Transverse colon (tissue), 4 donors: ENCODE data around the gene SERTAD1. TPM values are rescaled to one million over a fixed set of nuclear protein-coding genes. Genes with fewer than 3 reads are reported as not detected.

Experiments used
- DNase-seq: peaks from one replicate; pipeline ENCODE4 v3.0.0-alpha.2; 2019
- H3K27ac ChIP-seq, 4 donors: fragments of 200-600 bp; sonication (generic); 2 replicates each; pipeline ENCODE4 v1.5.1; 2016 to 2018; ENCODE audit warnings: inconsistent platforms in 4 of 4
- H3K27me3 ChIP-seq: fragments of 200-600 bp; sonication (generic); 2 replicates; pipeline ENCODE4 v1.5.1; 2017; ENCODE audit warnings: inconsistent platforms
- H3K36me3 ChIP-seq, 4 donors: fragments of 200-600 bp; sonication (generic); 2 replicates each; pipeline ENCODE4 v1.5.1; 2017 to 2019; ENCODE audit warnings: inconsistent platforms in 4 of 4
- H3K4me1 ChIP-seq, 4 donors: fragments of 200-600 bp; sonication (generic); 2 replicates each; pipeline ENCODE4 v1.5.1; 2017 to 2020; ENCODE audit warnings: inconsistent platforms in 4 of 4
- H3K4me3 ChIP-seq, 4 donors: fragments of 200-600 bp; sonication (generic); 1 replicate in 1 of 4; 2 replicates in 3 of 4; pipeline versions ENCODE4 v1.5.1 to v1.6.1; 2017 to 2019; ENCODE audit warnings: inconsistent platforms in 4 of 4
- H3K9me3 ChIP-seq, 2 donors: fragments of 200-600 bp; sonication (generic); 2 replicates each; pipeline ENCODE4 v1.5.1; 2017 to 2019; ENCODE audit warnings: inconsistent platforms in 2 of 2
- CTCF ChIP-seq, 5 experiments: fragments of 200-600 bp in 3 of 5; fragments of 450-650 bp in 2 of 5; sonication (generic) in 3 of 5; IDR thresholded peaks; 1 replicate in 2 of 5; 2 replicates in 3 of 5; pipeline ENCODE4 v1.5.1; 2016 to 2017; ENCODE audit warnings: antibody characterized with exemption in 5 of 5, inconsistent platforms in 3 of 5, mild to moderate bottlenecking in 2 of 5, moderate library complexity in 1 of 5
- EP300 ChIP-seq: sonication (generic); formaldehyde crosslinking; IDR thresholded peaks from one replicate; pipeline ENCODE4 v1.6.1; 2017; ENCODE audit warnings: antibody characterized with exemption, low read depth
- POLR2A ChIP-seq: fragments of 450-650 bp; IDR thresholded peaks from one replicate; pipeline ENCODE4 v1.6.1; 2016; ENCODE audit warnings: antibody characterized with exemption, mild to moderate bottlenecking, moderate library complexity
- POLR2AphosphoS5 ChIP-seq, 3 donors: sonication (generic); formaldehyde crosslinking; IDR thresholded peaks; one replicate each; pipeline ENCODE4 v1.6.1; 2016; ENCODE audit warnings: antibody characterized with exemption in 3 of 3
- WGBS, 2 donors: methylation state at CpG; one replicate each; pipeline ENCODE4 v1.1.5; 2018; ENCODE audit warnings: low coverage in 1 of 2; 5-methylcytosine and 5-hydroxymethylcytosine counted together
- in situ Hi-C, 4 donors: fragments of 200-750 bp; cut with MboI; loops; one replicate each; pipeline versions ENCODE4 v1.15.0 to v1.15.1; 2017; ENCODE audit warnings: low sequenced_read_pairs in 3 of 4, low pct_ligation_motif_present in 1 of 4, low pct_unique_long_range_greater_than_20kb in 1 of 4
- intact Hi-C: fragments of 100-400 bp; cut with DNase I; formaldehyde crosslinking; loops from one replicate; pipeline ENCODE4 v1.15.1; 2023; ENCODE audit warnings: low total_unique reads
- total RNA-seq, 4 donors: library from RNA; depleted of rRNA; stranded (reverse); fragments of >200 nt; gene quantifications; one replicate each; pipeline ENCODE4 v1.1.0, GENCODE V29; 2016

SERTAD1 gene
- total RNA-seq, 4 donors from 2014 or later = 2.6 to 30.3 (median 18.4) TPM

- no peak overlapping the region for H3K4me3 ChIP-seq
- no peaks in the 10 kb centered on the region for H3K27me3 ChIP-seq
- no peaks in the 10 kb centered on the region for H3K4me1 ChIP-seq
- WGBS, 2 donors = 92% methylated on average over 19 of the region's 37 CpGs; no CpG with 5 or more reads in 1 of the 2 donors
- intact Hi-C loops (no loop called here), in situ Hi-C loops (no loop called here)
- peaks cover 0 to 8% (median 0%) of the 10 kb centered on the region in 4 donors for H3K36me3 ChIP-seq
- no peak for DNase-seq
- H3K27ac ChIP-seq = no peak overlapping the region
- no peaks in the 10 kb centered on the region for H3K9me3 ChIP-seq
- TF ChIP-seq CTCF (IDR thresholded peaks at IDR 0.05) = no peak
- no peak for TF ChIP-seq EP300
- TF ChIP-seq POLR2A = no peak
- TF ChIP-seq POLR2AphosphoS5 (IDR thresholded peaks at IDR 0.05) = no peak
Measured at GRCh38 chr19:40380199-40381037, 45.4 kb downstream of the SERTAD1 start.

GRCh38 chr19:40379446-40380198 is 46.2 kb downstream of the SERTAD1 start:
- H3K9me3 ChIP-seq = no peaks in the 10 kb centered on the region
- peaks cover 0 to 8% (median 0%) of the 10 kb centered on the region in 4 donors for H3K36me3 ChIP-seq
- no peak overlapping the region for H3K27ac ChIP-seq
- no peak overlapping the region for H3K4me3 ChIP-seq
- in situ Hi-C loops = no loop called here
- intact Hi-C loops = loop anchor here (5.0 kb wide), 1 partner anchor 693 kb away; no protein-coding TSS in a partner anchor
- no peaks in the 10 kb centered on the region for H3K27me3 ChIP-seq
- no peaks in the 10 kb centered on the region for H3K4me1 ChIP-seq
- 89% methylated on average over 9 of the region's 11 CpGs; no CpG with 5 or more reads in 1 of the 2 donors for WGBS, 2 donors
- no peak for DNase-seq
- TF ChIP-seq CTCF (IDR thresholded peaks at IDR 0.05) = no peak
- TF ChIP-seq POLR2AphosphoS5 (IDR thresholded peaks at IDR 0.05) = no peak
- no peak for TF ChIP-seq EP300
- no peak for TF ChIP-seq POLR2A

- 90% methylated on average over 2 of the region's 2 CpGs; no CpG with 5 or more reads in 1 of the 2 donors for WGBS, 2 donors
- in situ Hi-C loops (no loop called here), intact Hi-C loops (loop anchor here (5.0 kb wide), 1 partner anchor 694 kb away; no protein-coding TSS in a partner anchor)
- TF ChIP-seq CTCF (IDR thresholded peaks at IDR 0.05) (no peak), POLR2AphosphoS5 (IDR thresholded peaks at IDR 0.05) (no peak), EP300 (no peak), POLR2A (no peak)
- H3K27ac ChIP-seq = no peak overlapping the region
- no peaks in the 10 kb centered on the region for H3K9me3 ChIP-seq
- no peak overlapping the region for H3K4me3 ChIP-seq
- no peaks in the 10 kb centered on the region for H3K27me3 ChIP-seq
- DNase-seq = no peak
- no peaks in the 10 kb centered on the region for H3K4me1 ChIP-seq
- peaks cover 0 to 8% (median 0%) of the 10 kb centered on the region in 4 donors for H3K36me3 ChIP-seq
Measured at GRCh38 chr19:40378509-40378908, 47.3 kb downstream of the SERTAD1 start.

GRCh38 chr19:40377876-40378385 is 47.9 kb downstream of the SERTAD1 start:
- Histone ChIP-seq H3K27ac (no peak overlapping the region), H3K27me3 (no peaks in the 10 kb centered on the region), H3K4me3 (no peak overlapping the region), H3K4me1 (no peaks in the 10 kb centered on the region), H3K36me3 (peaks cover 0 to 11% (median 0%) of the 10 kb centered on the region in 4 donors), H3K9me3 (no peaks in the 10 kb centered on the region)
- 86% methylated on average over 7 of the region's 25 CpGs; no CpG with 5 or more reads in 1 of the 2 donors for WGBS, 2 donors
- TF ChIP-seq POLR2A = no peak
- in situ Hi-C loops (no loop called here), intact Hi-C loops (loop anchor here (5.0 kb wide), 1 partner anchor 694 kb away; no protein-coding TSS in a partner anchor)
- DNase-seq = no peak
